Ascending aorta (tissue), 2 donors: ENCODE data around the gene FGGY. TPM values are rescaled to one million over a fixed set of nuclear protein-coding genes. Genes with fewer than 3 reads are reported as not detected.
A peak's percentile ranks its signal among the peaks of the same experiment; 100 is the strongest.

ENCODE experiments used
- DNase-seq, 2 donors: peaks; one replicate each; pipeline ENCODE4 v3.0.0-alpha.2; 2019; ENCODE audit warnings: low spot score in 2 of 2
- H3K27ac ChIP-seq, 2 donors: fragments of 200-600 bp; sonication (generic); one replicate each; pipeline ENCODE4 v1.5.1; 2016 to 2017; ENCODE audit warnings: mild to moderate bottlenecking in 1 of 2
- H3K27me3 ChIP-seq: fragments of 200-600 bp; sonication (generic); one replicate; pipeline ENCODE4 v1.5.1; 2017
- H3K36me3 ChIP-seq, 2 donors: fragments of 200-600 bp; sonication (generic); one replicate each; pipeline ENCODE4 v1.5.1; 2016
- H3K4me1 ChIP-seq, 2 donors: fragments of 200-600 bp; sonication (generic); one replicate each; pipeline ENCODE4 v1.5.1; 2016 to 2017; ENCODE audit warnings: mild to moderate bottlenecking in 1 of 2
- H3K4me3 ChIP-seq, 2 donors: fragments of 200-600 bp; sonication (generic); one replicate each; pipeline ENCODE4 v1.5.1; 2016 to 2017; ENCODE audit warnings: mild to moderate bottlenecking in 1 of 2
- H3K9me3 ChIP-seq, 2 donors: fragments of 200-600 bp; sonication (generic); one replicate each; pipeline ENCODE4 v1.5.1; 2016
- CTCF ChIP-seq, 3 experiments: fragments of 200-600 bp in 2 of 3; fragments of 450-650 bp in 1 of 3; sonication (generic) in 2 of 3; IDR thresholded peaks; one replicate each; pipeline ENCODE4 v1.5.1; 2016 to 2019; ENCODE audit warnings: antibody characterized with exemption in 3 of 3, mild to moderate bottlenecking in 1 of 3, moderate library complexity in 1 of 3
- intact Hi-C: fragments of 100-400 bp; cut with DNase I; formaldehyde crosslinking; loops from one replicate; pipeline ENCODE4 v1.15.1; 2023
- total RNA-seq: library from RNA; depleted of rRNA; stranded (reverse); fragments of >200 nt; gene quantifications from one replicate; pipeline ENCODE4 v1.1.0, GENCODE V29; 2016

The FGGY gene
- total RNA-seq, 1 donor from 2014 or later = 7.0 TPM

GRCh38 chr1:59261537-59261936 is 35.4 kb upstream of the FGGY start:
- Histone ChIP-seq H3K36me3 (no peaks in the 10 kb centered on the region), H3K27ac (peak overlapping the region; percentile 6 to 35), H3K27me3 (no peaks in the 10 kb centered on the region), H3K4me1 (peaks cover 0 to 18% of the 10 kb centered on the region in 2 donors), H3K4me3 (no peak overlapping the region), H3K9me3 (no peaks in the 10 kb centered on the region)
- no peak for DNase-seq
- no peak for TF ChIP-seq CTCF (IDR thresholded peaks at IDR 0.05)
- intact Hi-C loops = no loop called here

GRCh38 chr1:59262631-59263030 is 34.3 kb upstream of the FGGY start:
- H3K27ac ChIP-seq = no peak overlapping the region
- no peaks in the 10 kb centered on the region for H3K9me3 ChIP-seq
- H3K36me3 ChIP-seq = no peaks in the 10 kb centered on the region
- TF ChIP-seq CTCF (IDR thresholded peaks at IDR 0.05) = no peak
- H3K27me3 ChIP-seq = no peaks in the 10 kb centered on the region
- intact Hi-C loops = no loop called here
- DNase-seq = no peak
- H3K4me3 ChIP-seq = no peak overlapping the region
- H3K4me1 ChIP-seq = peaks cover 0 to 24% of the 10 kb centered on the region in 2 donors

DNA sequence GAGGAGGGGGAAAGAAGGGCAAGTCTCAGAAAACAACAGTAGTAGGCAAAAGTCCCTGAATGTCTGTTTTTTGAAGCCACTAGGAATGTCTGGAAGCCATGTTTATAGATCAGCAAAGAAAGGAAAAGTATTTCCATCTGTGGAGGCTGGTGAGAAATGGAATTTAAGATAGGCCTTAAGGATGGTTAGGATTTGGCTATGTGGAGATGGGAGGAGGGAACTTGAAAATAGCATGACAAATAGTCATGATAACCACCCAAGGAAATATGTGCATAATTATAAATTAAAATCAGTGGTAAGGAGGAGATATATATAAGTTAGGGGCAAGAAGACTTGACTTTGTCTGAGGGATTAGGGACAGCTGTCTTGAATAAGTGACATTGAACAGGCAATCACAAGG is 33.8 kb upstream of the FGGY start:
- H3K4me1 ChIP-seq = peaks cover 0 to 24% of the 10 kb centered on the region in 2 donors
- intact Hi-C loops = no loop called here
- H3K27me3 ChIP-seq = no peaks in the 10 kb centered on the region
- H3K36me3 ChIP-seq = no peaks in the 10 kb centered on the region
- no peak for DNase-seq
- H3K27ac ChIP-seq = no peak overlapping the region
- no peak for TF ChIP-seq CTCF (IDR thresholded peaks at IDR 0.05)
- no peaks in the 10 kb centered on the region for H3K9me3 ChIP-seq
- no peak overlapping the region for H3K4me3 ChIP-seq

DNA sequence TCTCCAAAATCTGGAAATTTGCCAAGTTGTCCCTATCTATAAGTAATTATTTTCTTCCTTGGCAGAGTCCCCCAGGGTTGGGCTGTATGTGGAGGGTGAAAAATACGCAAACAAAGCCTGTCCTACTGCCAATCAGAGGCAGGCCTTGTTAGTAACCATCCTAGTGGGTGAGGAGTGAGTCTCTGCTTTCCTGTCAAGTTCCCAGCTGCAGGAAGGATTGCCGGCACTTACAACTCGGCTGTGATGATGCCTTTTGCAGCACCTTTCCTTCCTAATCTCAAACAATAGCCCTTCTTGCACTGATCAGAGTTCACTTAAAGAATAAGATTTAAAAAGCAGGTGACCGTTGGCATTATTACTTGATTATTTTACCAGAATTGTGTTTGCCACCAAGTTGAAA is 31.3 kb upstream of the FGGY start:
- Histone ChIP-seq H3K27ac (no peak overlapping the region), H3K36me3 (no peaks in the 10 kb centered on the region), H3K4me3 (no peak overlapping the region), H3K4me1 (peaks cover 0 to 21% of the 10 kb centered on the region in 2 donors), H3K27me3 (no peaks in the 10 kb centered on the region), H3K9me3 (no peaks in the 10 kb centered on the region)
- DNase-seq = no peak
- intact Hi-C loops = no loop called here
- TF ChIP-seq CTCF (IDR thresholded peaks at IDR 0.05) = no peak

DNA sequence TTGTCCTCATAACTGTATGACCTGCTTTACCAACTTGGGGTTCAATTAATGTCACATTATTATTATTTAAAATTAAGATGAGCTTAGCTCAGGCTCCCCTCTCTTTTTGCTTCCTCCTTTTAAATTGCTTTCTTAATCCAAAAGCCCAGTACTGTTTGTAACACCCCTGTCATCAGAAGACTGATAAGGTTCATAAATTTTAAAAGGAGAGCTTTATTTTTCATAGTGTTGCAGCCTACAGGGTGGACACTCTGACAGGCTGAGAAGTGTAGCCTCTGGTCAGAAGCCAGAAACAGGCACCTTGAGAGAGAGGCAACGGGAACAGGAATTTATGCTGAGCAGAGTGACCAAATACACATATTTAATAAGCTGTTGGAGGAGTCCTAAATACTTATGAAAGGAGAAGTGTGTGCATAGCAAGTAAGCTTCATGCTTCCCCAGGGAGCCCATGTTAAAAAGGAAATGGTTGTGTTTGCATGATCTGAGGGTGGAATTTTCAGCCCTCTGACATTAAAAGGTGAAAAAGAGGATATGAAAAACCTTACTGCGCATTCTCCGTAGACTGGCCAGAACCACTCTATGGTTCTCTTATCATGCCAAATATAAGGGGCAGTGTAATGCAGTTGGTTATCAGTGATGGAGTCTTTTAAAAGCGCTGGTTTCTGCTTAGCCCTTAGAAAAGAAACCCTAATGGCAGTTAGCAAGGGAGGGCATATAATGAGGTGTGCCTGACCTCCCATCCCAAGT is 30.5 kb upstream of the FGGY start:
- no peak for DNase-seq
- peaks cover 0 to 14% of the 10 kb centered on the region in 2 donors for H3K4me1 ChIP-seq
- intact Hi-C loops = no loop called here

More for the DNA sequence above, 30.5 kb upstream of the FGGY start:
- TF ChIP-seq CTCF (IDR thresholded peaks at IDR 0.05) = no peak
- H3K4me3 ChIP-seq = no peak overlapping the region
- H3K27ac ChIP-seq = peak overlapping the region; percentile 56 to 57
- no peaks in the 10 kb centered on the region for H3K36me3 ChIP-seq
- H3K9me3 ChIP-seq = no peaks in the 10 kb centered on the region
- H3K27me3 ChIP-seq = no peaks in the 10 kb centered on the region
